ENCODE data around the gene LLCFC1. TPM values are rescaled to one million over a fixed set of nuclear protein-coding genes. Genes with fewer than 3 reads are reported as not detected.

Gene LLCFC1
- total and polyA plus RNA-seq, 2 experiments from 2014 or later = not detected

- TF ChIP-seq EZH2 (IDR thresholded peaks at IDR 0.05; ENCODE audit: low read depth, unreplicated experiment) = no peak
- TF ChIP-seq ZNF114 (CRISPR knock-in tag; IDR thresholded peaks at IDR 0.05) = no peak
- TF ChIP-seq CTCF (conservative IDR thresholded peaks at IDR 0.05; ENCODE audit: low read depth in 2 of 2) = no peak
- Histone ChIP-seq H3K4me2 (no peak overlapping the region), H3K27me3 (ENCODE audit: insufficient read depth) (no peaks in the 10 kb centered on the region), H3K79me2 (replicated peaks; ENCODE audit: insufficient read depth) (no peaks in the 10 kb centered on the region), H3K4me3 (no peak overlapping the region), H3K4me1 (ENCODE audit: insufficient read depth) (no peaks in the 10 kb centered on the region), H4K20me1 (replicated peaks; ENCODE audit: insufficient read depth) (no peaks in the 10 kb centered on the region), H3K36me3 (ENCODE audit: insufficient read depth) (no peaks in the 10 kb centered on the region), H3K27ac (ENCODE audit: low read depth) (no peak overlapping the region), H3K9me2 (ENCODE audit: insufficient read depth) (0 out of 2 replicates have a peak, but pooled peaks cover 7% of the 10 kb centered on the region), H3F3A (replicated peaks; ENCODE audit: low read depth) (no peaks in the 10 kb centered on the region), H2AFZ (no peak overlapping the region)
- Mint-ChIP-seq H3K27ac (no peak overlapping the region), H3K36me3 (ENCODE audit: low read depth) (no peaks in the 10 kb centered on the region), H3K27me3 (ENCODE audit: insufficient read depth, low read depth, poor library complexity) (peaks cover 6% of the 10 kb centered on the region), H3K4me1 (peaks cover 3% of the 10 kb centered on the region), H3K4me3 (no peak overlapping the region), H3K9me3 (no peaks in the 10 kb centered on the region)
- DNase-seq (ENCODE audit: low spot score) (no peak), ATAC-seq (no peak)
These were observed 2.3 kb downstream of the LLCFC1 start for GRCh38 chr7:142941541-142941940.

- H3K4me2 ChIP-seq = no peak overlapping the region
- H3F3A ChIP-seq (replicated peaks; ENCODE audit: low read depth) = no peaks in the 10 kb centered on the region
- H3K4me1 ChIP-seq (ENCODE audit: insufficient read depth) = no peaks in the 10 kb centered on the region
- ATAC-seq = no peak
- no peaks in the 10 kb centered on the region for H4K20me1 ChIP-seq (replicated peaks; ENCODE audit: insufficient read depth)
- H3K9me2 ChIP-seq (ENCODE audit: insufficient read depth) = 0 out of 2 replicates have a peak, but pooled peaks cover 7% of the 10 kb centered on the region
- no peaks in the 10 kb centered on the region for H3K9me3 Mint-ChIP-seq
- H3K36me3 ChIP-seq (ENCODE audit: insufficient read depth) = no peaks in the 10 kb centered on the region
- no peaks in the 10 kb centered on the region for H3K27me3 ChIP-seq (ENCODE audit: insufficient read depth)
- no peak overlapping the region for H3K27ac Mint-ChIP-seq
- H3K79me2 ChIP-seq (replicated peaks; ENCODE audit: insufficient read depth) = no peaks in the 10 kb centered on the region
- no peak overlapping the region for H3K4me3 ChIP-seq
- no peak overlapping the region for H3K27ac ChIP-seq (ENCODE audit: low read depth)
- H3K4me3 Mint-ChIP-seq = no peak overlapping the region
- H2AFZ ChIP-seq = no peak overlapping the region
- peaks cover 5% of the 10 kb centered on the region for H3K27me3 Mint-ChIP-seq (ENCODE audit: insufficient read depth, low read depth, poor library complexity)
- H3K36me3 Mint-ChIP-seq (ENCODE audit: low read depth) = no peaks in the 10 kb centered on the region
- H3K4me1 Mint-ChIP-seq = peaks cover 3% of the 10 kb centered on the region
- no peak for DNase-seq (ENCODE audit: low spot score)
- TF ChIP-seq ZNF331 (CRISPR knock-in tag; IDR thresholded peaks at IDR 0.05; ENCODE audit: low read depth) (no peak), CTCF (conservative IDR thresholded peaks at IDR 0.05; ENCODE audit: low read depth in 2 of 2) (no peak), NANOG (IDR thresholded peaks at IDR 0.05; ENCODE audit: borderline replicate concordance) (no peak), ZNF462 (CRISPR knock-in tag; IDR thresholded peaks at IDR 0.05) (no peak), STAT1 (IDR thresholded peaks at IDR 0.05; ENCODE audit: unreplicated experiment) (no peak), EZH2phosphoT487 (IDR thresholded peaks at IDR 0.05; ENCODE audit: unreplicated experiment) (no peak), EZH2 (IDR thresholded peaks at IDR 0.05; ENCODE audit: low read depth, unreplicated experiment) (no peak)
- TF ChIP-seq, protein P1, sequence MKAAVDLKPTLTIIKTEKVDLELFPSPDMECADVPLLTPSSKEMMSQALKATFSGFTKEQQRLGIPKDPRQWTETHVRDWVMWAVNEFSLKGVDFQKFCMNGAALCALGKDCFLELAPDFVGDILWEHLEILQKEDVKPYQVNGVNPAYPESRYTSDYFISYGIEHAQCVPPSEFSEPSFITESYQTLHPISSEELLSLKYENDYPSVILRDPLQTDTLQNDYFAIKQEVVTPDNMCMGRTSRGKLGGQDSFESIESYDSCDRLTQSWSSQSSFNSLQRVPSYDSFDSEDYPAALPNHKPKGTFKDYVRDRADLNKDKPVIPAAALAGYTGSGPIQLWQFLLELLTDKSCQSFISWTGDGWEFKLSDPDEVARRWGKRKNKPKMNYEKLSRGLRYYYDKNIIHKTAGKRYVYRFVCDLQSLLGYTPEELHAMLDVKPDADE (IDR thresholded peaks at IDR 0.05) = no peak
These were observed 3.5 kb downstream of the LLCFC1 start for GRCh38 chr7:142942746-142943145.

Measured in GM23338 (cell line).